AG08396 (cell line): ENCODE measurements around the gene PDZD2.

Source experiments
- DNase-seq: peaks from one replicate; pipeline ENCODE4 v3.0.0; 2012; ENCODE audit warnings: low spot score, mixed read lengths

The PDZD2 gene

DNA sequence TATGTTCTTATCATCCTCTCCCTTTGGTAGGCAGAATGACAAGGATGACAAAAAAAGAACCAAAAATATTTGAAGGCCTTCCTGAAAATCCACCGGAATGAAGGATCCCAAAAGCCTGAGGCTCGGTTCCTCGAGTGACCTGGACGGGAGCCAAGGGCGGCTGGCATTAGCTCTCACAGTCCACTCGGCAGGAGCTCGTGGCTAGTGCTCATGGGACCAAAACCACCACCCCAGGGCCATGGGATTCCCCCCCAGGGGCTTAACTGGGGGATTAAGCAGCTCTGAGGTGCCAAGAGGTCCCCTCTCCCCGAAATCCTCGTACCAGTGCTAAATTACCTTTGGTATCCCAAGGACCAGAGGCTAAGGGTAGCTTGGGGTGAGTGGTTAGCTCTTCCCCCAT lies 586 bp upstream of the PDZD2 start:
- no peak for DNase-seq

DNA sequence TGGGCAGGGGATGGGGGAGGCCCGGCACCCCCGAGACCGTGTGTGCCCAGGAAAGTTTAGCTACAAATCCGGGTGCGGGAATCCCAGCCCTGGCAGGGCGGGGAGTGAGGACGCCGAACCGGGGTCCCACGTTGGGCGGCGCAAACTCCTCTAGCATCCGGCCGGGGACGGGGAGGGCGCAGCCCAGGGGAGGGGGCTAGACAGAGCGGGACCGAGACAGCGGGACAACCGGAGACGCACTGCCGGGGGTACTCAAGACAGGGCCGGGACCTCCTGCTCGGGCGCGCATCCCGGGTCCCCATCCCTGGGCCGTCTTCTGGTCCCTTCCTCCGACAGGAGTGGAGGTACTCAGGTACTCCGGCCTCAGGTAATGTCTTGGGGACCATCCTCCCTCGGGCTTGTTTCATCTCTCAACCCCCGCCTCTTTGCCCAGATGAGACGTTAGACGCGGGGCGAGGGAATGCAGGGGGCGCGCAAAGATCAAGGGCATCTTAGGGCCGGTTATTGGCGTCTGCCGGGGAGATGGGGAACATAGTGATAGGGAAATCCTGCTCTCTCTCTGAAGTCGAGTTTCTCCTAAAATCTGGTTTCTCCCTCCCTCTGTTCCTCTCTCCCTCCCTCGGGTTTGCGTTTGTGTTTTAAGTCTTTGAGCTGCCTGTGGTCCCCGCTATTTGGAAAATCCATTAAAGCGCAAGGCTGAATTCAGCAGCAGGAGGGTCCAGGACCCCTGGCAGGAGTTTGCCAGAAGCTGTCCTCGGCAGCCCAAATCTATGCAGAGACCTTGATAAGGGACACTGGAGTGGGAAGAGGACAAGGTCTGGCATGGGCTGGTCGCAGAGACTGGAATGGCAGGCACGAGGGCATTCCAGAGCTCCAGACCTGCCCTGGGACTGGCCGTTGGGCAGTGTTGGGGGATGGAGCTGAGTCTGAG lies 815 bp downstream of the PDZD2 start:
- no peak for DNase-seq

DNA sequence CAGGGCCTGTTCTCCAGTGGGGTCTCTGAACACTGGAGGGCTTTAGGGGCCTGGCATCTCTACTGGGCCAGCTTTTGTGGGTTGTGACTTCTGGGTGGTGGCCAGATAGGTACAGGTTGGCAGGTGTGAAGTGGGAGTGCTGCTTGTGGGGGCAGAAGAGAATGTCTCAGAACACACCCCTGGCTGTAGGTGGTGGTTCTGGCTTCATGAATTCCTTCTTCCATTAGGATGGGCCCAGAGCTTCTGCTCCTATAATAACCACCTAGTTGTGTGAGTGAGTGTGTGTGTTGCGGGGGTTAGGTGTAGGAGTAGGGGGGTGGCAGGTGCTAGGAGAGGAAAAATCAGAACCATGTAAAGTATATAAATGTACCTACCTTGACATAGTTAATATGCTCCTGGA lies 1.6 kb downstream of the PDZD2 start:
- no peak for DNase-seq

DNA sequence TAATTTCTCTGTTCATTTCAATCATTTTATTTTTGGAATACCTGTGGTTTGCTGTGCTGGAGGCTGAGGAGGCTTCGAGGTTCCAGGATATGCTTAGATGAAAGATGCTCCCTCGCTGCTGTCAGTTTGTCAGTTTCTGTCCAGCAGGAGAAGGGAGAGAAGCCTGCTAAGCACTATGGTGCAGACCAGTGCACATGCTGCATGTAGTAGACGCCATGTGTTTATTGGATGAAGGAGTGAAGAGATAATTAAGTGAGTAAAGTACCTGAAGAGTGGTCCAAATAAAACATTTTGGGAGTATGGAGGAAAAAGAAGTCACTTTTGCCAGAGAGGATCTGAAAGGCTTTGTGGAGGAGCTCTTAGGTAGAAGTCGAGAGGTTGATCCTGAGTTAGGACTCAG lies 2.1 kb downstream of the PDZD2 start:
- no peak for DNase-seq

DNA sequence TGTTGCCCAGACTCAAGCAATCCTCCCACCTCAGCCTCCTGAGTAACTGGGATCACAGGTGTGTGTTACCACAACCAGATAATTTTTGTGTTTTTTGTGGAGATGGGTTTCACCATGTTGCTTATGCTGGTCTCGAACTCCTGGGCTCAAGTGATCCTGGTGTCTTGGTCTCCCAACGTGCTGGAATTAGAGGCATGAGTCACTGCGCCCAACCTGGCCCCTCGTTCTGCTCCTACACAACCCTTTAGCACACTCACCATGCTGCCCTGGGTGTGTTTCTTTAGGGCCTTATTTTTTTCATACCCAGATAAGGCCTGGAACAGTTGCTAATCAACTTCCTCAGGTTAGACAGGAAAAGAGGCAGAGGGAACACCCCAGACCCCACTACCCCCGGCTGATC lies 2.6 kb downstream of the PDZD2 start:
- DNase-seq = no peak

DNA sequence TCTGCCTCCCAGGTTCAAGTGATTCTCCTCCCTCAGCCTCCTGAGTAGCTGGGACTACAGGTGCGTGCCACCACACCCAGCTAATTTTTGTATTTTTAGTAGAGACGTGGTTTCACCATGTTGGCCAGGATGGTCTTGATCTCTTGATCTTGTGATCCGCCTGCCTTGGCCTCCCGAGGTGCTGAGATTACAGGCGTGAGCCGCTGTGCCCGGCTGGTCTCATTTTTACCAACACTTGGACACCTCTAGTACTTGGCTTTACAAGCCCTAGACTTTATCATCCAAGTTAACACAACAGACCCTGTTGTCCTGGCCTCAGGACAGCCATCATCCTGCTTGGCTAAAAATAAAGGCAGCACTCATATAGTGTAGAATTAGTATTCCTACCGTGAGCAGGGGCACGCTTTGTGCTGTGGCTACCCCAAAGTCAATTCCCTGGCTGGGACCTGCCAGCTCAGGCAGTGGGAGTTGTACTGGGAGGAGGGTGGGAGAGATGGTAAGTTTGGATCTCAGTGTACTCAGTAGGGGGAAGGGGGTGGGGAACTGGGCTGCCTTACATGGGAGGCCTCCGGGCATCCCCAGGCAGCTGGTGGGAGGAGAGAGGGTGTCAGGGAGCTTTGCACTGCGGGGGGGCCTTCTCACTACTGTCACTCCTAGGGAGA lies 6.6 kb downstream of the PDZD2 start:
- DNase-seq = no peak

DNA sequence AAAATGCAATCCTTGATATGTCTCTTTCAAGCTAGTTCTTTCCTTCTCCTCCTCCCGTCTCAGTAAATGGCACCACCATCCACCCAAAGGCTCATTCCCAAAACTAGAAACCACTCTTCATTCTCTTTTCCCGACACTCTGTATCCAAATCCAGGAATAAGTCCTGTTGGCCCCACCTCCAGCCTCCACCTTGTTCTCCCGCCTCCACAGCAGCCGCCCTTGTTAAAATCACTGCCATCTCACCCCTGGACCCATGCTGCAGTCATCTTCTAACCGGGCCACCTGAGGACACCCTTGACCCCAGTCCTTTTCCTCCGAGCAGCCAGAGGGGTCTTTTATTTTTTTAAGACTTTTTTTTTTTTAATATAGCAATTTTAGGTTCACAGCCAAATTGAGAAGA lies 9.4 kb downstream of the PDZD2 start:
- DNase-seq = no peak

DNA sequence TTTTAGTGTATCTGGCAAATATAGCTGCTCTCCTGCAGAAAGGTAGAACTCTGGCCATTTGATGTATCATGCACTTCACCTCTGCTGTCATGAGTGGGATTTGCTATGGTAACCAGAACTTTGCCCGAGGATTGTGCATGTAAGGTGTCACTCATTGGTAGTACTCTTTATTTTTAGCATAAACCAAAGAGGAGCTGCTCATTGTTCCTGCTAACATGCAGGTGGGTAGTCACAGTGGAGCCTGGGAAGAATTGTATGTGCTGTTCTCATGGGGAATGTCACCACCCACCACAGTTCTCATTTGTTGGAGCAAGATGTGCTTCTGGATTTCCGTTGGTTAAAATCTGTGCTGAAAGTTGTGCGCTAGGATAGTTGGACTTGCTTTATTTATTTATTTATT lies 12.3 kb downstream of the PDZD2 start:
- DNase-seq = no peak

DNA sequence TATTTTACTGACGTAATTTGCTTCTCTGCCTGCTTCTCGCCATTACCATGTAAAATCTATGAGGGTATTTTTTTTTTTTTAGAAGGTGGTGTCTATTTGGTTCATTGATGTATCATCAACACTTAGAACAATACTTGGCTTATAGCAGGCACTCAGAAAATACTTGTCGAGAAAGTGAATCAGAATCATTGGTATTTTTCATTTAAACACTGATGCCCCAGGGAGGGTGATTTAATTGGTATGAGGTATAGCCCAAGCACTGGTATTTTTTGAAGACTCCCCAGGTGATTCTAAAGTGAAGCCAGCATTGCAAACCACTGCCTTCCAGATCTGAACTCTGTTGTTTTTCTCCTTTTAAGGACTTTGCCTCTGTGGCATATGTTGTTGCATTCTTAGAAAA lies 16.6 kb downstream of the PDZD2 start:
- no peak for DNase-seq

DNA sequence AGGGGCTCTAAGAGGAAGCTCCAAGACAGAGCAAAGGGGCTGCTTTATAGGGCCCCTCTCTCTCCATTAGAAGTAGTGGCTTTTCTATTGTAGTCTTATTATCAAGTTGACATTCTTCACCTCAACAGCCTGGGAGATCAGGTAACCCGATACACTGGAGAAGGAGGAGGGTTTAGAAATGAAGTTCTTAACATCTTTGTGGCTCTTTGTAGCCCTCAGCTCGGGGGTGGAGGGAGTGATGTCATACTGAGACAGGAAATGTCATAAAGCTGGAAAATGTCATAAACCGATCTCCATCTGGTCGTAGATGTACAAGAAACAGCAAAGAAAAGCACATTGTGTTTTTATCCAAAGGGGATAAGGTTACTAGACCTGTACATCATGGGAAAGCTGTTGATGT lies 17.9 kb downstream of the PDZD2 start:
- no peak for DNase-seq

DNA sequence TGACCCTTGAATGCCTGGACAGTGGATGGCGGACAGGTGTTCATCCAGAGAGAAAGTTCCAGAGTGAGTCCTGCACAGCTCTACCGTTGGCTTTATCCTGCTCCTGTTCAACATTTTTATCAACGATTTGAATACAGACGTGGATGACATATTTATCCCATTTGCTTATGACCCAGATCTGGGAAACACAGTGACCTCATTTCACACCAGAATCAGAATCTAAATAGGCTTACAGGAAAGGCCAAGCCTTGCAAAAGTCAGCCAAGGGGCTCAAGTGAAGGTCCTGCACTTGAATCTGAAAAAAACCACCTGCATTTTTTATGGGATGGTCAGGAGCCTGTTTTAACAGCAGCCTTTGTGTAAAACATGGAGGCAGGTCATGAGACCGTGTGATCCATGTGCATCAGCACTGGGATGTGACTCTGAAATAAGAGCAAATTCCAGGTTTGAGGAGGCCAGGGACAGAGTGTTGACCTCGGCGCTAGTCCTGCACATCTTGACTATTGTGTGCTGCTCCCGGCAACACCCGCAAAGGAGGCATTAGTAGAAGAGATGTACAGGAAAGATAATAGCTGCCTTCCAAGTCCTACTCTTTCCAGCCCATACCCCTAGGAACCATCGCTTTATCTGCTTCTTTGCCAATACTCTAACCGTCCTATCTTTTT lies 18.5 kb downstream of the PDZD2 start:
- DNase-seq = no peak

DNA sequence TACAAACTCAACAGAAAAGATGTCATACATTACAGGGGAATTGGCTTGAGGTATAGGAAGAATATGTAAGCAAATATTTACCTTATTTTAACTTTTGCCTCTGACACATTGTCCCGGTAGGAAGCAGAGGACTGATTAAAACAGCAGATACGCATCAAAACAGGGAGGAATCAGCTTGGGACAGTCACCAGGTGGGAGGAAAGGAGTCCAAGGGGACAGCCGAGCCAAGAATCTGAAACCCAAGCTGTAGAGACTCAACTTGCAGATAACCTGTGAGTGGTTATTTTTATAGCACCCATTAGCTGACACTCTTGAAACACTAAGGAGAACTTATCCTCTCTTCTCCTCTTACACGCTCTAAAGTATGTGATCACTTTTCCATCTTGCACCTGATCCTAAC lies 22.3 kb downstream of the PDZD2 start:
- no peak for DNase-seq

DNA sequence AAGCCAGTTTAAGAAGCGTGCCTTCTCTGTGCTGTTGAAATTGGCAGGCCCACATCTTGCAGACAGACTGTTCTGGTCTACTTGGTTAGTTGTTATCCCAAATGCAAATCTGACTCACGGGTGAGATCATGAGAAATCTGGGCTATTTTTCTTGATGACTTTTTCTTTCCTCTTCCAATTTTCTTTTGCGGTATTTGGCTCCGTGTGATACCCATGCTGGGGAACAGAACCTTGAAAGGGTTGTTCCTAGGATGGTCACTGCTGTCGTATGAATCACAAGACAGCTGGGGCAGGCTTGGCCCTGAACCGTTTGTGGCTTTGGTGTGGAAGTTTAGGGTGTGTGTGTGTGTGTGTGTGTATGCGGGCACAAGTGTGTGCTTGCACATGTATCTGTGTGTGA lies 24.6 kb downstream of the PDZD2 start:
- peak; percentile 39 for DNase-seq

DNA sequence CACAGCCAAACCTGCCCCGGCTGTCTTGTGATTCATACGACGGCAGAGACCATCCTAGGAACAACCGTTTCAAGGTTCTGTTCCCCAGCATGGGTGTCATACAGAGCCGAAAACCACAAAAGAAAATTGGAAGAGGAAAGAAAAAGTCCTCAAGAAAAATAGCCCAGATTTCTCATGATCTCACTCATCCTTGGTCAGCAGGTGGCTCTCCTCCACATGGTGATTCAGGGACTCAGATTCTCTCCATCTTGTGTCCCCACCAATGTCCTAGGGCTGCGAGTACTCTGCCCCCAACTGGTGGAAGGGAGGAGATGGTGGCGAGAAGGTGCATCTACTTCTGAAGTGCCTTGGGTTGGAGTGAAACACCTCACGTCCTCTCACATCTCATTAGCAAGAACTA lies 25.6 kb downstream of the PDZD2 start:
- DNase-seq = no peak

DNA sequence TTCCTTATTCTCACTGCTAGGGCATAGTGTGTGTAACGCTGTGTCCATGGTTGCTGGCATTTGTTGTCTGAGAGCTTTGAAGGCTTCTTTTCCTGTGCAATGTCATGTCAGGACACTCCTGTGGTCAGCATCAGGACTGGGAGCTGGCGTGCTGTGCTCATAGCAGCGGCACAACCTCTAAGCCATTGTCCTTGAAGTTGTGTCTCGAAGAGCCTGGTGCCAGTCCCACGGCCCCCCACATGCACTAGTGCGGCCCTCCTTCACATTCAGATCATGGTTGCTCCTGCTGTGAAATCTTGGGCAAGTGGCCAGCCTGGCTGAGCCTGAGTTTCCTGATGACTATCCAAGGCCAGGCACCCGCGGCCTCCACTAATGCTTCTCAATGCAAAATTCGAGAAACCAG lies 32.4 kb downstream of the PDZD2 start:
- no peak for DNase-seq

DNA sequence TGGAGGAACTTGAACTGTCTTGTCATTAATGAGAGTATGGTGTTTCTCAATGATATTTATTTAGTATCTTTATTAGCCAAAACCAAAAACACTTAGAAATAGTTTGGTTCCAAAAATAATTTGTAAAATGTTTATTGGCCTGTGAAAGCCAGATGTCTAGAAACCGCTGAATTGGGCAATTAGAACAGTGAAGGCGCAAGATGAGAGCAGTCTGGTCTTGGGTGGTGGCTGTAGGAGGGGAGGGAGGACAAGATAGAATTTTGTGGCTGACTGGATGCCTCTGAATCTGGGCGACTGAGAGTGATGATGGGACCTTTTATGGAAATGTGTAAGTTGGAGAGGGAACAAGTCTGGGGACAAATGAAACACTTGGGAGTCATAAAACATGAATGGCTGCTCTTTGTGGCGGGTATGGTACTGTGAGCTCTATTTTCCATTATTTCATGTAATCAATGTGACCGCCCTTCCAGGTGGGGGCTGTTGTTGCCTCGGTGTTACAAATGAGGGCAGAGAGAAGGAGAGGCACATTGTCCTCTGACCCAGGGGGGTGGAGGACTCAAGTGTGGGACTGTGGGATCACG lies 35.5 kb downstream of the PDZD2 start:
- no peak for DNase-seq

DNA sequence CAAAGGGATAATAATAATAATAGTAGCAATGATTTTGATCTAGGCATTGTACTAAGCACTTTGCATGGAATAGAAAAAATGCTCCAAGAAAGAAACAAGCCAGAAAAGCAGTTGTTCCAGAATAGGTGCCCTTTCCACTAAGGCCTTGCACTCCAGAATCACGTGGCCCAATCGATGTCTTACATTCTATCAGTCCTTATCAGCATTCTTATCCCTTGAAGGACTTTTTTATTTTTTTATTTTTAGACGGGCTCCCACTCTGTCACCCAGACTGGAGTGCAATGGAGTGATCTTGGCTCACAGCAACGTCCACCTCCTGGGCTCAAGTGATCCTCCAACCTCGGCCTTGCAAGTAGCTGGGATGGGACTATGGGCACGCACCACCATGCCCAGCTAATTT lies 36.5 kb downstream of the PDZD2 start:
- DNase-seq = no peak

DNA sequence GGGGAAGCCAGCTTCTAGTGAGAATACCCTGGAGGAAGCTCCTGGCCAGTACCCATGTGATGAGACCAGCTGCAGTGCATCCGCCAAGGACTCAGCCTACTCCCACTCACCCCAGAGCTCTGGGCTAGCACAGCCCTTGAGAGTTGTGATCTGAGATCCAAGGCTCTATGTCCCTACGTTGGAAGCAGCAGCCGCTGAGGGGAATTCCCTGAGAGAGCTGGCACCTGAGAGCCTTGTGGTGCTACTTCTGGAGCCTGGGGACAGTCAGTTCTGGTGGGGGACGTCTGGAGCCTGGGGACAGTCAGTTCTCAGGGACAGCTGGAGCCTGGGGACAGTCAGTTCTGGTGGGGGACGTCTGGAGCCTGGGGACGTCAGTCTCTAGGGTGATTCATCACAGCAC lies 39.2 kb downstream of the PDZD2 start:
- no peak for DNase-seq

DNA sequence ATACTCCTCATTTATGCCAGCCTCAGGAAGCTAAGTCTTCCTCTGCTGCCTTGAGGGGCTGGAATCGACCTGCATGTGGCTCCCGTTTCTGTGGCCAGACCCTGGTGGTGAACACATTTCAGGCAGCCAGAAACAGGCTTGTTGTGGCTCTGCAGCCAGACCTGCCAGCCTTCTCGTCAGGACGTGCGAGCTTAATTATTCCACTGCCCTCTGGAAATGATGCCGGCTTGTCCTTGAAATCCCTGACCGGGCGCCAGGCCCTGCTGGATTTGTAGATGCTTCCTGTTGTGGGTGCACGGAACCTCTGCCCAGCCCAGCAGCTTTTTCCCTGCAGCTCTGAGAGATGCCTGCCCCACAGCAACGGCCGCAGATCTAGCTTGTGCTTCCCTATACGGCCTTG lies 41.6 kb downstream of the PDZD2 start:
- DNase-seq = no peak

DNA sequence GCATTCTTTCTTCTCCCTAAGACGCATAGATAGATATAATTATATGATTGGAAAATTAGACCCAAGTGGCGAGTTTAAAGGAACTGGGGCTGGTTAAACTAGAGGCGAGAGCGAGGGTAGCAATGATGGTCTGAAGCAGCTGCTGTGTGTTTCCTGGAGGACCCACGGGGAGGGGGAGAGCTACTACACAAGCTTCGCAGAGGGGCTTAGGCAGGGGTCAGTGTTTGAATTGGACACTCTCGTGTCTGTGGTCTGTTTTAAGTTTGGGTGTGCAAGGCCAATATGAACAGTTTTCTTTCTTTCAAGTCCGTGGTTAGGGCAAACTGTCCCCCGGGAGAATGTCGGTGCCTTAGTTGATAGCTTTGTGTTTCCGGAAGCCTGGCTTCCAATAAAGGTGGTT lies 43.1 kb downstream of the PDZD2 start:
- no peak for DNase-seq

DNA sequence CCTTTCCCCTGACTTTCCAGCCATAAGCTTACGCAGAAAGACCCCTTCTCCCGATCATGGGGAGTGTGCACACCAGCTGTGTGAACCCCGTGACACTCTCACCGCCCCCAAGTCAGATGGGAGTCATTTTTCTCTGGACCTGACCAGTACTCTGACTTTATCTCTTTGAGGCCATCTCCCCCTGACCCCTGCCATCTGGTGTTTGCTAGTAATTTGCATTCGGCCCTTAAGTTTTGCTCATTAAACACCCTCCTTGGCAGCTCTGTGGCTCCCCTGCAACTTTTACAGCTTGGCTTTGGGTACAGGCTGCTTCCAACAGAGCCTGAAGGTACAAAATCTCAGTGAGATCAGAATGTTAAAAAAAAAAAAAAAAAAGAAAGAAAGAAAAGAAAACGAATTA lies 43.9 kb downstream of the PDZD2 start:
- no peak for DNase-seq

DNA sequence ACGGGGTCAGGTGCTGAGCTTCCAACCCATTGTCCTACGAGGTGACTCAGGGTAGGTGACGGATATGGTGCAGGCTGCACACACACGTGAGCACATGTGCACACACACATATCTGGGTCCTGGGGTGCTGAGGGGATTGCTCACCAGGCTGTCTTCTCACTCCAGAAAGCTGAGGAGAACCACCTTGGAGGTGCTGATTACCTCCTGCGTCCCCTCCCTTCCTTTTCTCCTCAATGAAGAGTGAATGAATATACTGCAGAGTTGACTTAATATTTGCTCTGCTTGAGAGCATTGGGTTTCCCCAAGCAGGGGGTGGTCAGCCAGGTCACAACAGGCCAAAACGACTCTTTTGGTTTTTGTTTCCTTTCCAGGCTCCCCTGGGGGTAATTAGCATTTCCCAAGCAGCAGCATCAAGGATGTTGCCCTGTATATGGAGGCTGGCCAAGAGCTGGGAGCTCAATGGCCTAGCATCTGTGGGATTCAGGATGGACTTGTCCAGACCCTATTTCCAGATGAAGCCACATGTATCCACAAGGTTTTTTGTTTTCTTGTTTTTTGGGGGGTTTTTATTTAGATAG lies 49.7 kb downstream of the PDZD2 start:
- no peak for DNase-seq
